DMS79 (cell line): ENCODE data around the gene KRT17.
"Not testable (repeated sequence)": the region's sequence is repeated elsewhere in the genome, so short reads cannot be mapped to it uniquely, and the experiment has no call there.

Experiments used
- DNase-seq: peaks from one replicate; lab custom pipeline; 2025; lab: John Stamatoyannopoulos, UW

Gene KRT17

GRCh38 chr17:41594363-41594915, 29.9 kb downstream of the KRT17 start:
- DNase-seq = no peak

- DNase-seq = no peak
Observed at GRCh38 chr17:41593306-41593981, 30.9 kb downstream of the KRT17 start.

GRCh38 chr17:41592601-41593305, 31.6 kb downstream of the KRT17 start:
- DNase-seq = no peak

GRCh38 chr17:41589301-41589700, 35.1 kb downstream of the KRT17 start:
- no peak for DNase-seq

- no peak for DNase-seq
Observed at GRCh38 chr17:41588126-41588810, 36.1 kb downstream of the KRT17 start.

GRCh38 chr17:41586863-41587495, 37.4 kb downstream of the KRT17 start, which contains the start of gene KRT14:
Gene KRT14 (minus strand): TSS chr17:41586895. CDS start chr17:41586834, 61 bp downstream.
- DNase-seq = no peak

- no peak for DNase-seq
Observed at GRCh38 chr17:41585301-41586056, 38.9 kb downstream of the KRT17 start.

GRCh38 chr17:41584331-41584927, 39.9 kb downstream of the KRT17 start:
- not testable (repeated sequence) for DNase-seq

- no peak for DNase-seq
Observed at GRCh38 chr17:41583137-41584127, 40.9 kb downstream of the KRT17 start.

- not testable (repeated sequence) for DNase-seq
Observed at GRCh38 chr17:41582061-41582968, 42.1 kb downstream of the KRT17 start.

- DNase-seq = no peak
Observed at GRCh38 chr17:41581366-41582060, 42.9 kb downstream of the KRT17 start.

- DNase-seq = no peak
Observed at GRCh38 chr17:41580687-41581365, 43.5 kb downstream of the KRT17 start.

GRCh38 chr17:41580244-41580575, 44.2 kb downstream of the KRT17 start:
- DNase-seq = no peak

- DNase-seq = no peak
Observed at GRCh38 chr17:41579484-41580243, 44.7 kb downstream of the KRT17 start.

GRCh38 chr17:41578971-41579370, 45.4 kb downstream of the KRT17 start:
- DNase-seq = no peak

GRCh38 chr17:41578538-41578937, 45.8 kb downstream of the KRT17 start:
- no peak for DNase-seq

GRCh38 chr17:41576740-41577139, 47.6 kb downstream of the KRT17 start:
- DNase-seq = not testable (repeated sequence)
